Right hindlimb (tissue), 1 donor: ENCODE results near the gene ZNF423.
"Not testable (repeated sequence)": the region's sequence is repeated elsewhere in the genome, so short reads cannot be mapped to it uniquely, and the experiment has no call there.

Source experiments
- DNase-seq: peaks from one replicate; pipeline ENCODE4 v3.0.0-alpha.2; 2018

ZNF423 gene

DNA sequence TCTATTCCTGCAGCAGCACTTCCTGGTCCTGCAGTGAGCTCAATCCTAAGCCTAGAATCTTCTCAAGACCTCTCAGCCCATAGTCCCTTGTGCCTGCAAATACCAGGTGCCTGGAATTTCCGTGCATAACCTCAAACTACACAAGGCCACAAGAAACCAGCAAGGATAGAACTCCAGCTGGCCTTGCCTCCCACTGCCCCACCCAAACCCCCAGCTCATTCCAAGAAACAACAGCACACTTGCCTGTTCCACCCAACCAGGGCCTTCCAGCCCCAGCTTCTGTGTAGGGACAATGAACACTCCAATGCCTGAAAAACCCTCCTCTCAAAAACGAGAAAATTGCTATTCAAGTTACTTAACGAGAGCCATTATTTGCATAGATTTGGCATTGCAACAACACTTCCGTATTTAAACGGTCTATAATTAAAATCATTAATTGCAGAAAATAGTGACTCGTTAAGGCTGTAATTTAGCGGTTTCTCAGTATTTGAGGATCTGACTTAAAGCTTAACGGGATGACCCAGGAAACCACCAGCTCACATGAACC, 335.3 kb downstream of the ZNF423 start:
- DNase-seq = no peak

DNA sequence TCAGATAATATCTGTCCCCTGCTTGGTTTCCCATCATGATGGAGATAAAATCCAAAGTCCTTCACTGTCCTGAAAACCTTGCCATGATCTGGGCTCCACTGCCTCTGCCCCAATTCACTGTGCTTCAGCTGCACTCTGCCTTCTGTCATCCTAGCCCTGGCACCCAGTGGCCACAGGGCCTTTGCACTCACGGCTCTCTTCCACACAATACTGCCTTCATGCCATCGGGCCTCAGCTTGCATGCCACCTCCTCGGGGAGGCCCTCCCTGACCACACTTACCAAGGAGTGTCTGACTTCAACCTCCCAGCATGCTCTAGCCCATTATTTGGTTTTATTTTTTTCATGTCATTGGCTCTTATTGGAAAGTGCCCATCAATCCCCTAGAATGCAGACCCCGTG, 336.2 kb downstream of the ZNF423 start:
- DNase-seq = no peak

DNA sequence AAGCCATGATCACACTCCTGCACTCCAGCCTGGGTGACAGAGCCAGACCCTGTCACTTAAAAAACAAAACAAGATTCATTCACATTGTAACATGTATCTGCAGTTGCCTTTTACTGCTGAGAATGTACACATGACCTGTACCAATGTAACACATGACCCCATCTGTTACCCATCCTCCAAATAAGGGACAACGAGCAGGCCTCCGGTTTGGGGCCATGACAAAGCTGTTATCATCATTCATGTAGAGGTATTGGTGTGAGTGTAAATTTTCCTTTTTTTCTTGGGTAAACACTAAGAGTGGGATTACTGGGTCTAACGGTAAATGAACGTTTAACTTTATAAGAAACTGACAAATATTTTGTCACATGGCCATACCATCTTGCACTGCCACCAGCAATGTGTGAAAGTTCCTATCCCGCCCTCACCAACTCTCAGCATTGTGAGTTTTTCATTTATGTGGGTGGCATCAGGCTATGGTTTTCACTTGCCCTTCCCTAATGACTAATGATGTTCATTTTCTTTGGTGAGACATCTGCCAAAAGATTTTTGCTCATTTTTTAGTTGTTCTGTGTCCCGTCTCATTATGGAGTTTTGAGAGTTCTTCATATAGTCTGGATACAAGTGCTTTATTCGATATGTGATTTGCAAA, 336.8 kb downstream of the ZNF423 start:
- DNase-seq = no peak

DNA sequence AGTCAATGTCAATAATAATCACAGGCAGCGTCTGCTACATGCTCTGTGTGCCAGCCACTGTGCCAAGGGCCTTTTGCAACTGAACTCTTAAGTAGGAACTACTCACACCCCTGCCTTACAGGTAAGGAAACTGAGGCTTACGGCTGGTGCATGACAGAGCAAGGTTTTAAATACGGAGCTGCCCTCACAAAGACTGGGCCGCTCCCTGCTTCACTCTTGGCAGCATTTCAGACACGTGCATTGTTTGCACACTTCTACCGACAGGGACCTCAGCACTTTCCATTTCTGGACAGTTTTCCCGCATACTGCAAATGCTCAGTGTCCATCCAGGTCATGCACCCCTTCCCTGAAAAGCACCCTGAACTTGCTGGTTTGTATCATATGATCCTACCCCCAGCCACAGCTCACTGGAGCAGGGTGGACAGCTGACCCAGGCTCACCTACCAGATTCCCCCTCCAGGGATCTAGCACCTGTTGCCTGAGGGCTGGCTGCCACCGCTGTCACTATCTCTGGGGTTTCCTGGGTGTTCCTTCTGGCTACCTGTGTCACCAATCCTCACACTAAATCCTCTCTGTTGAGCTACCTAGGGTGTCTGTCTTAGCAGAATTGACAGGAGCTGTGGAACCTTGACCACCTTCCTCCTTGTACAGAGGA, 339.4 kb downstream of the ZNF423 start:
- DNase-seq = no peak

- no peak for DNase-seq
These were observed 340.1 kb downstream of the ZNF423 start for GRCh38 chr16:49515861-49516260.

DNA sequence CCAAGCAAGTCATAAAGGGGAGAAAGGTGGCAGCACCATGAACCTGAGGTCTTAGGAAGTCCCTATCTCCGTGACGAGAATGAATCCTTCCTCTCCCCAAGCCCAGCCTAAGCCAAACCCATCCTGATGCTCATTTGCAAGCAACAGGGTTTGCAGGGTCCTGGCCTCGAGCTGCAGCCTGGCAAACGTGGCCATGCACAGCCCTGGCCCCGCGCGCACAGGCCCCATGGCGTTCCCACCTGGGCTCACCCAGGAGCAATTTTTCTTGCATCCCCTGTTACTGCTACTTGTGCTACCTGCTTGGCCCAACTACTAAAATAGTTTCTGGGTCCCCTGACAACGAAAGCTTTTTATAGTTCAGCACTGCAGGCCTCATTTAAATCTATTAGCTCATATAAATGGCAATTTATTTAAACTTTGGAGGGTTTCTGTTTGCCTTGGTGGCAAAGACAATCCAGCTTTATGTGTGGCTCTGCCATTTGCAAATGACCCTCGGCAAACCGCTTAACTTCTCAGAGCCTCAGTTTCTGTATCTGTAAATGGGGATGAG, 340.8 kb downstream of the ZNF423 start:
- no peak for DNase-seq

DNA sequence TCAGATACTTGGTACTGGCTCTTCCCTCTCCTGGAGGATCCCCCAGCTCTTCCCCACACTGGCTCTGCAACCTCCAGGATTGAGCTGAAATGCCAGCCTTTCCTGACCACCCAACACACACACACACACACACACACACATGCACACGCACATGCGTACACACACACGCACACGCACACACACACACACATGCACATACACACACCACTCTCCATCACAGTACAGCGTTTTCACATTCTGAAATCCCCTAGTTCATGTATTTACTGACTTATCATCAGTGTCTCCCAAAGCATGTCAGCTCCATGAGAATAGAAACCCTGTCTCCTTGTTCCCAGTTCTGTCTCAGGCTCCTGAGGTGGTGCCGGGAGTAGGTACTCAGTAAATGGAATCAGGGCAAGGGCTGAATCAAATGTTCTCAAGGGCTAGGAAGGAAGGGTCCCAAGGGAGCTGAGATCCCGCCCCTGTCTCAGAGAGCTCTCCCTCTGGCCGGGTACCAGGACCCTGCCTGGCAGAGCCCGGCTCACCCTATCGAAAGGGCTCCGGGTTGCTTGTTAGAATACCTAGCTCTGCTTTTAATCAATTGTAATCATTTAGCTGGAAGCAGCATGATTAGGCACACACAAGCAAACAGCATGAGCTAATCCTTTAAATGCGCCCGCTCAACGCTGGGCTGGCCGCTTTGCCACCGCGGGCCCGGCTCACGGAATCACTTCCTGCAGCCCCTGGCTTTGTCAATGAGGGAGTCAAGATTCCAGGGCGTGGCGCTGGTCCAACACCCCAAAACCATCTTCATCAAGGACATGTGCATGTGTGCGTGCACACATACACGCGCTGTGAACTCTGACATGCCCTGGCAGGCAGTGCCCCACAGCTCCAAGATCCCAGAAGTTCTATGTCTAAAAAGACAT, 341.6 kb downstream of the ZNF423 start:
- no peak for DNase-seq

GRCh38 chr16:49513040-49513439, 342.9 kb downstream of the ZNF423 start:
- DNase-seq = no peak

GRCh38 chr16:49510654-49511305, 345.1 kb downstream of the ZNF423 start:
- DNase-seq = peak; percentile 79

- no peak for DNase-seq
These were observed 345.8 kb downstream of the ZNF423 start for GRCh38 chr16:49510141-49510540.

GRCh38 chr16:49506058-49507013, 349.6 kb downstream of the ZNF423 start:
- not testable (repeated sequence) for DNase-seq

GRCh38 chr16:49505556-49505955, 350.4 kb downstream of the ZNF423 start:
- no peak for DNase-seq

DNA sequence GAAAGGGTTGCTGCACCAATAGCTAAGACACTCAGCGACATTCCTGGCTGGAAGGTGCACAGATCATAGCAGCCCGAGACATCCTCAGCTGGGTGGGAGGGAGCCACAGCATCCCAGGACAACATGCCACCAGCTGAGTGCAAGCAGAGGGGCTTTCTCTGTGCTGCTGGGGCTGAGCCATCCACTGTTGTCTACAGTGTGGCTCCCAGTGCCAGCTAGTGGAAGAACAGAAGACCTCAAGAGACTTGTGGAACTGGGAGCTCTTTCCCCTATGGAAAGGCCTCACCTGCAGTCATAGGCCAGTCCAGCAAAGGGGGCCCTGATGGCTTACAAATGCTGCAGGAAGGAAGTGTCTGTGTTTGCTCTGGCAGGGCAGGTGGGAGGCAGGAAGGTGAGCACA, 351.3 kb downstream of the ZNF423 start:
- no peak for DNase-seq

- DNase-seq = no peak
These were observed 351.9 kb downstream of the ZNF423 start for GRCh38 chr16:49504023-49504364.

- DNase-seq = no peak
These were observed 352.5 kb downstream of the ZNF423 start for GRCh38 chr16:49503256-49504022.

DNA sequence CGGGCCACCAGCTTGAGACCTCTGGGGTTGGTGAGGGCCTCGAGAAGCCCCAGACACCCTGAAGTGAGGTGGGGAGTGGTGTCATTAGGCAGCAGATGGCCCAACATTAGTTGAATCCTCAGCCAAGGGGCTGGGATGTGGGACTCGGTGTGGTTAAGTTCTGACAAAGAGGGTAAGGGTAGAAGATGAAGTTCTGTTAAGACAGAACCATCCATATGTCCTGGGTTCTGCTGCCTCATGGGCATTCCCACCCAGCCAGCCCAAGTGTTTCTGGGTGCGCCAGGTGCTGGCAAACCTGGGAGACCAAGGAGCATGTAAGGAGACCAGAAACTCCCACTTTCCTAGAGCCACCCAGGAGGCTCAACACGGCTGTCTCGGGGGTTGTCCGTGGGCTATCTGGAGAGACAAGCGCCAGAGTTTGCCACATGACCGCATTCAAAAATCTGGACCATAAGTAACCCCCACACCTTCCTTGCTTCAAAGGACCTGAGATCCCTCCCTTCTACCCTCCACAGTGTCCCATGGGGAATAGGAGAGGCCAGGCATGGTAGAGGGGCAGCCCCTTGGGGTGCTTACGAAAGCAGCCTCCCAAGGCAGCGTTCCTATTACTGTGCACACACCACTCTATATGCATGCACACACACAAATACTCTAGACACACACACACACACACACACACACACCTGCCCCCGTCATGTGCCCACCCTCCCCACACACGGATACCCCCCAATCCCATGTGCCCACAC, 353.6 kb downstream of the ZNF423 start:
- DNase-seq = no peak

DNA sequence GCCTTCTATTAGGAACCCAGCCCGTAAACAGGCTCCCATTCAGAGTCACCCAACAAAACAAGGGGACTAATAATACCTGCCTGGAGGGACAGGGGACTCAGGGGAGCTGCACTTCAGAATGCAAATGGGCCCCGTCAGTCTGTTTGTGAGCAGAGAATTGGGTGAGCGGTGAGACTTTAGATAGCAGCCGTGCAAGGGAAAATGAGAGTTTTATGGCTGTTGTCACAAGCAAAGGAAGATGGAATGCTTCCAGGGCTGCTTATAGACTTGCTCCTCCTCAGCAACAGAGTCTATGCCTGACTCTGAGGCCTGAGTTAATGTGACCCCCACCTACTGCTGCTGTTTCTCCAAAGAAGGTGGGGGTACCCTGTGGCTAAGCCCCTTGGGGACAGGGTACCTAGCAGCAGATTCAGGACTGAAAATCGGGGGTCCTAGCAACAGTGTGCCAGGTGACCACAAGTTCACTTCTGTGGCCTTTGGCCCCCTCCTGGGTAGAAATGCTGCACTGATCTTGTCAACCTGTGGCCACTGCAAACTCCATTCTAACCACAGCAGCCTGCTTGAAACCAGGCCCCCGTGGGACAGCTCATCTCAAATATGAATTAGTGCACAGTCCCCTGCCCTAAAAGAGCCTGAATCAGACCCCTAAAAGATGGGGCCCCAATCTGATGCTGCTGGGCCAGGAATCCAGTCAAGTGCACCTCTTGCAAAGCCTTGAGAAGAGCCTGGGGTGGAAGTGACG, 355.9 kb downstream of the ZNF423 start:
- DNase-seq = no peak

- DNase-seq = no peak
These were observed 356.5 kb downstream of the ZNF423 start for GRCh38 chr16:49499414-49499785.
